GM19324 (cell line): Measurements from ENCODE around the gene CAMK4.
A peak's percentile ranks its signal among the peaks of the same experiment; 100 is the strongest.
"Not testable (repeated sequence)": the region's sequence is repeated elsewhere in the genome, so short reads cannot be mapped to it uniquely, and the experiment has no call there.

Experiments
- ATAC-seq: cut with Tn5 transposase; IDR thresholded peaks from one replicate; pipeline ENCODE4 v1.9.1; 2021; ENCODE audit warnings: mild to moderate bottlenecking, moderate library complexity; ENCODE audit not compliant: unreplicated experiment, low FRiP score

The CAMK4 gene

DNA sequence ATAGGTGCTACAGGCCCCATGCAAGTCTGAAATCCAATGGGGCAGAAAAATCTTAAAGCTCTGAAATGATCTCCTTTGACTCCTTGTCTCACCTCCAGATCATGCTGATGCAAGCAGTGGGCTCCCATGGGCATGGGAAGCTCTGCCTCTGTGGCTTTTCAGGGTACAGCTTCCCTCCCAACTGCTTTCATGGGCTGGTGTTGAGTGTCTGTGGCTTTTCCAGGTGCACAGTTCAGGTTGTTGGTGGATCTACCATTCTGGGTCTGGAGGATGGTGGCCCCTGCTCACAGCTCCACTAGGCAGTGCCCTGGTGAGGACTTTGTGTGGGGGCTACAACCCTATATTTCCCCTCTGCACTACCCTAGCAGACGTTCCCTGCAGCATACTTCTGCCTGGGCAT lies 184.6 kb downstream of the CAMK4 start:
- ATAC-seq: no peak

DNA sequence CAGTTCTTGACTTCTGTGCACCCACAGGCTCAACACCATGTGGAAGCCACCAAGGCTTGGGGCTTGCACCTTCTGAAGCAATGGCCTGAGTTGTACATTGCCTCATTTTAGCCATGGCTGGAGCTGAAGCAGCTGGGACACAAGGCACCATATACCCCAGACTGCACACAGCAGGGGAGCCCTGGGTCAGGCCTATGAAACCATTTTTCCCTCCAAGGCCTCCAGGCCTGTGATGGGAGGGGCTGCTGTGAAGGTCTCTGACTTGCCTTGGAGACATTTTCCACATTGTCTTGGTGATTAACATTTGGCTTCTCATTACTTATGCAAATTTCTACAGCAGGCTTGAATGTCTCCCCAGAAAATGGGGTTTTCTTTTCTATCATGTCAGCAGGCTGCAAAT lies 185.1 kb downstream of the CAMK4 start:
- ATAC-seq: not testable (repeated sequence)

DNA sequence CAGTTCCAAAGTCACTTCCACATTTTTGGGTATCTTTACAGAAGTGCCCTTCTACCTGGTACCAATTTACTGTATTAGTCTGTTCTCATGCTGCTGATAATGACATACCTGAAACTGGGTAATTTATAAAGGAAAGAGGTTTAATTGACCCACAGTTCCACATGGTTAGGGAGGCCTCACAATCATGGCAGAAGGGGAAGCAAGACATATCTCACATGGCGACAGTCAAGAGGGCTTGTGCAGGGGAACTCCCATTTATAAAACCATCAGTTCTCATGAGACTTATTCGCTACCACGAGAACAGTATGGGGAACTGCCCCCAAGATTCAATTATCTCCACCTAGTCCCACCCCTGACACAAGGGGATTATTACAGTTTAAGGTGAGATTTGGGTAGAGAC lies 185.9 kb downstream of the CAMK4 start:
- not testable (repeated sequence) for ATAC-seq

DNA sequence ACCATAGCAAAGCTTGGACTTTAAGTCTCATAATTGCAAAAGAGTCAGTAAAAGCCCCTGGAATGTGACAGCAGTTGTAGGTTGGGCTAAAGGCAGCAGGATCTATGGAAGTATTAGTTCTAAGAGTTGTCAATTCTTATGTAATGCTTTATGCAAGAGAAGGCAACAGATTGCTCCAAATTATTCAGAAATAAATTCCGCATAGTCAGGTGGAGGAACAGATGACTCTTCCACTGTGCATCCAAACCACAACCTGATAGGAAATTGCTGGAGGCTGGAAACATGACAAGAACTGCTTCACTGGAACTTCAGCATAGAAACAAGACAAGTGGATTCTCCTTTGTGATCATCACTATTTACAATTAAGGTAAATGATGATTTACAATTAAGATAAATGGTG lies 187.1 kb downstream of the CAMK4 start:
- no peak for ATAC-seq

DNA sequence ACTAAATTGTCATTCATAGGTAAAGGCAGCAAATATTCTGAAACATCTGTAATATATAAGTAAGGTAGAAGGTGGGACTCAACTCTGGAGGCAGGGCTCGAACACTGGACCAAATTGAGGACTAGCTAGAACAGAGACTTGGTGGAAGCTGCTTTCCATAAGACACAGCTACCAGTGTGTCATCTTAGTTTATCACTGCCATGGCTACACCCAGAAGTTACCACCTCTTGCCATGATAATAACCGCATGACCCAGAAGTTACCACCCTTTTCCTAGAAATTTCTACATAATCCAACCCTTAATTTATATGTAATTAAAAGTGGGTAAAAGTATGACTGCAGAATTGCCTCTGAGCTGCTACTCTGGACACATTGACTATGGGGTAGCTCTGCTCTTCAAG lies 188.4 kb downstream of the CAMK4 start:
- ATAC-seq: no peak

DNA sequence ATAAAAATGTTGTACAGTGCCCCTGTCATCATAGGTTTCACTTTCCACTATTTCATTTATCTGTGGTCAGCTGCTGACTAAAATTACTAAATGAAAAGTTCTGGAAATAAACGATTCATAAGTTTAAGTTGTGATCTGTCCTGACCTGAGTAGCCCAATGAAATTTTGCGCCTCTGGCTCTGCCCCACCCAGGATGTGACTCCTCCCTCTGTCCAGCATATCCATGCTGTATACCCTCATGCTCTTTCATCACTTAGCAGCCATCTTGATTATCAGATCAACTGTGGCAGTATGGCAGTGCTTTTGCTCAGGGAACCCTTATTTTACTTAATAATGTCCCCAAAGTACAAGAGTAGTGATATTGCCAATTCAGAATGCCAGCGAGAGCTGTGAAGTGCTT lies 190.9 kb downstream of the CAMK4 start:
- no peak for ATAC-seq

DNA sequence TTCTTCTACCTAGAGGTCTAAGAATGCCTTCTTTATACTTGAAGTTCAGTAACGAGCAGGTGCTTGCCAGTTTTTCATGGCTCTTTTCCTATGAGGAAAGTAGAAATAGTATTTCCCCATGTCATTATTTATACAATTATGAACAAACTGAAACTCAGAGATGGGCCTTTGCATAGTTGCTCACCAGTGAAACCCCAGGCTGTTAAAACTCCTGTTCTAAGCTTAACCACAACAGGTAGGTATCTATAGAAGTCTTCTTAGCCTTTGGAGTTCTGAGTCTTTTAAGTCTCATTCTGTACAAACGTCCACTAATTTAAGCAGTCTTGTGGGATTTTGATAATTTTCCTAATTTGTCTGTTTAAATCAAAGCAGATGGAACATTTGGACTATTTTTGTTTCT lies 198.1 kb downstream of the CAMK4 start:
- ATAC-seq: peak; percentile 78

DNA sequence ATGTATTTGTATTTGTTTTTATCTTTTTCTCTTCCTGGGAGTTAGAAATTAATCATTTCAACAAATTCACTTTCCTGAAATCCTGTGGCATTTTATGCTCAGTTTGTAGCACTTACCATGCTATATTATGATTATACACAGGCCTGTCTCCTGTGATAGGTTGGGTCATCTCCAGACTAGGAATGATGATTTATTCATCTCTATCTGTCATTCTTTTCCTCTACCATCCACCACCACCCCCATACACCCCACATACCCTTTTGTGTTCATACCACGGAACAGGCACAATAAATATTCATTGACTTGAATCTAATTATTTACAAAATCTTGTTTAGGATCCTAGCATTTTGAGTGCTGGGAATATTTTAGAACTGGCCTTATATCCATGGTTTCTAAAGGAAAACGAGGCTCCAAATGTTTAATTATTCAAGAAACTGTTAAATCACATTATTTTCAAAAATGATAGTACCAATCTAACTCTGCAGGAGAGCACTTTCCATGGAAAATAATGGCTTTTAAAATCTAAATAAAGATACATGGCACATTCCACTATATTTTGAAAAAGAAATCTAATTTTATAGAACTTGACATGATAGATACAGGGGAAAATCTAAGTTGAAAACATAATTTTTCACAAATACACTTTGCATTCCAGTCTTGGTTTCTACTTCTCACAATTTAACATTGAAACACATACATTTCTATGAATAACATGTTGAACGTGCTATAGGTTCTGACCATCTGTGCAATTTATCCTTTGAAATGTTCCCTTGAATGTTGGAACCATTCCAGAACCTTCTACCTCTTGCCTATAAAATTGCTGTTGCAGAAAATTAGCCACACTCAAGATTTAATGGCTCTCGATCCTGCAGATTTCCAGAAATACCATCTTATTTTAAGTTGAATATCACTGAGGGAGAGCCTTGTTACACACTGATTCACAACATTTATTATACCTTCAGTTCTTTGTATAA lies 198.8 kb downstream of the CAMK4 start:
- ATAC-seq: no peak

DNA sequence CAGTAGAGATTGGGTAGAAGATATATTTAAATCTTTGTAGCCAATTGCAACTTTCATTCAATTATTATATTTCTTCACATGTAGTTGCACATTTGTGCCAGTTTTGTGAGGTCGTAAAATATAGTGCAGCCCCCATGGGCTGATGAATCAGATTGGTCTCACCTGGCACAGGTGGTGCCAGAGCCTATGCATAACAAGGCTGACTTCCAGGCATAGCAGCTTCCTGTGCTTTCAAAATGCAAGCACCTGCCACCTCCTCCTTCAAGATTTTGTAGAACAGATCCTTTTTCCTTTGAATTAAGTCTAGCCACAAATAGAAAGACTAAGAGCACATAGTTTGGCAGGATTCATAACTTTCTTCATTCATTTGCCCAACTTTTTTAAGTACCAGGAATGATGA lies 201.0 kb downstream of the CAMK4 start:
- ATAC-seq: no peak

DNA sequence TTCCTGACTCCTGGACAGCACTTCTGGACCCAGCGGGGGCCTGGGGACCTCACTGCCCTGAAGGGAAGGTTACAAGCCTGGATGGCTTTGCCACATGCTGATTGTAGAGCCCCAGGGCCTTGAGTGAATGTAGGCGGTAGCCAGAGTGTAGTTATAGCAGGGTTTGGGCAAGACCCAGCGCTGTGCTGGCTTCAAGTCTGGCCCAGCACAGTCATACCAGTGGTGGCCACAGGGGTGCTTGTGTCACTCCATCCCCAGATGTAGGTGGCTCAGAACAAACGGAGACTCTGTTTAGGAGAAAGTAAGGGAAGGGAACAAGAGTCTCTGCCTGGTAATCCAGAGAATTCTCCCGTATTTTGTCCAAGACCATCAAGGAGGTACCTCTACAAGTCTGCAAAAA lies 203.6 kb downstream of the CAMK4 start:
- no peak for ATAC-seq

DNA sequence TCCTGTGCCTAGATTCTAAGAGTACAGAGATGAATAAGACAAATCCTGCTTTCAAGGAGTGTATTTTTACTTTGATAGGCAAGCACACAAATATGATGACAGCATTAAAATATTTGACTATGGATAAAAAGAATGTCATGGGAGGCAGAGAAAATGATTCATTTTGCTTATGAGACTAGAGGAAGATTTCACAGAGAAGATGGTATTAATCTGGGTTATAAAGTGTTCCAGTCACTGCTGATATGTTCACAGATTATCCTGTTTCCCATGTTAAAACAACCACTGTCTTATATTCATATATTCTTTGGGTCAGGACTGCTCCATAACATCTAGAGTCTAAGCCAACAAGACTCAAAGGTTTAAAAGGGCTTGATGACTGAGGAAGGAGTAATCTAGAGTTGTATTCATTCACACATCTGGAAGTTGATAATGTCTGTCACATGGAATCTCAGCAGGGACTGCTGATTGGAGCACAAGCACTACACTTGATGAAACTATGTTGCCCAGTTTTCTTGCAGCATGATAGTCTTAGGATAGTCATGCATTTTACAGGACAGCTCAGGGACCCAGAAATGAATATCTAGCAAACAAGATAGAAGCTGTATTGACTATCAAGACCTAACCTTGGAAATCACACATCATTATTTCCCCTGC lies 208.8 kb downstream of the CAMK4 start:
- no peak for ATAC-seq

DNA sequence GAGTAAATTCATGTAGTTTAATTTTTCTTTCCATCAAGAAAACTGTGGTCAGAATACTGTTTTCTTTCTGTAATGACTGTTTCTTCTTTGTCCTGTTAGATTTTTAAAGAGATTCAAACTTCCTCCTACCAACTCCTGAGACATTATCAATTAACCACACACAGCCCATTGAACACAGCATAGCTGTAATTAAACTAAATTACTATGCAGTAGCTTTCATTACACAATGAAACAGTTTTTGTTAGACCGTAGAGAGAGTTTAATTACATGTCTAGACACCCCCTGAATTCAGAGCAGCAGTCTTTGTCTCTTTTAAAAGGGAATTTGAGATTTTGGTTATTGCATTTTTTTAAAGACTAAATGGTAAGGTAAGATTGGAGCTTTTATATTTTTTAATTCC lies 210.6 kb downstream of the CAMK4 start:
- ATAC-seq: no peak

DNA sequence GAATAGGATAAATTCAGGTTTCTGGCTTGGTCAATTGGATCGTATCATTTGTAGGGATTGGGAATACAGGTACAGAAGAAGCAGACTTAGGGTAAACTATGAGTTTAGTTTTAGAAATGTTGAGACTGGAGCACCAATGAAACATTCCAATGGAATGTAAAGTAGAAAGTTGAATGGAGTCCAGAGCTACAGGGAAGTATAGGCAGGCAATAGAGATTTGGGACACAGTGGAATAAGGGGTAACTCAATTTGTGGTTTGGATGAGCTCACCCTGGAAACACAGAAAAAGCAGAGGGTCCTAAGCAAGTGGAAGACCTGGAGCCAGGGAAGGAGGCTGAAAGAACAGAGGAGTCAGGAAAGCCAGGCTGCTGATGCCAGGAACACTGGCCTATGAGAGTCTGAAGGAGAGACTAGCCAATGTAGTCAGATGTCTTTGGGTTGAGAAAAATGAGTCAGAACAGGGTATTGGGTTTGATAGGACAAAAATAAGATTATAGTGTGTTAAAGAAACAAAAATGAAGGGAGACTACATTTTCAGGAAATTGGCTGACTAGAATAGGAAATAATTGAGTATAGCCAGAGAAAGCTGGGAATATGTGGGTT lies 215.4 kb downstream of the CAMK4 start:
- no peak for ATAC-seq

DNA sequence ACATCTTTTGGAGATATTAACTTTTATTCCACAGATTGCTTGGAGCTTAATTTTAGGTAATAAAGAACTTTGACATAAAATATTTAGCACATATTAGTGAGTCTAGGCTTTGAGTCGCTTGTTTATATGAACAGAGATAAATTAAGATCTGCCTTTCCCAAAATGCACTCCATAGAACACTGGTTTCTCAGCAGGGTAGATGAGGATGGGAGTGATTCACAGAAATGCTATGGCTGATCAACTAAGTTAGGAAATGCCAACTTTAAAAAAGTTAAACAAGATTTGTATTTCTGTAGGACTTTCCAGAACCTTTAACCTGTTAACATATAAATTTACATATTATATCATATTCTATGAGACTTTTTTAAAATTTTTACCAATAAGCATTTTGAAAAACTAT lies 222.9 kb downstream of the CAMK4 start:
- ATAC-seq: no peak

DNA sequence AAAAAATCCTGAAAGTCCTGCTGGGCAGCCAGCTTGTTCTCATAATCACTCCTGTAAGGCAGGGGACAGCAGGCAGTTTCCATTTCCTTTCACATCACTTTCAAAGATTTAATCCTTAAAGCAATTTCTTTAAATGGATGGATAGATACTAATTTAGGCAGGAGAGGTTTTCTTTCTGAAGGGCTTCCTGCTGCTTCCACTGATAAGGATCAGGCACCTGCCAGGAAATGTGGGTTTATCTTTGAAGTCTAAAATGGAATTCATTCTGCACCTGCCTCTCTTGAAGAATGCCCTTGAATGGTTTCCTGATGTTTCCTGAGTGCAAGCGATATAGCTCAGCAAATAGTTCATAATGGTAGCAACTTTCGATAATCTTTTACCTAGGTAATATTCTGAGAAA lies 223.6 kb downstream of the CAMK4 start:
- no peak for ATAC-seq

DNA sequence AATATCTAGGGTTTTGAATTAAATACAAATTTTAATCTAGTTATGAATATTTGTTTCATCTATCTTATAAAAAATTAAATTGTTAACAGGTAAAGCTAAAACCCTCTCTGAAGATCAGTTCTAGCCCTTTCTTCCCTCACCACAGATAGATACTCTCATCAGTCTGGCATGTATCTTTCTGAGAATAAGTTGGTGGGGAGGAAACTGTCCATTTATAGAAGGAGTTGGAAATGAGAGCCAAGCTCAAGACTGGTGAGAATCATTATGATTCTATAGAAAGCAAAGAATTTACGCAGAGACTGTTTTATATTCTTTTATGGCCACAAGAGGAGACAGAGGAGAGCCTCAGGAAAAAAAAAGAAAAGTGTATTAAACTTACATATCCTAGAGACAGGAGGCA lies 229.1 kb downstream of the CAMK4 start:
- ATAC-seq: no peak

DNA sequence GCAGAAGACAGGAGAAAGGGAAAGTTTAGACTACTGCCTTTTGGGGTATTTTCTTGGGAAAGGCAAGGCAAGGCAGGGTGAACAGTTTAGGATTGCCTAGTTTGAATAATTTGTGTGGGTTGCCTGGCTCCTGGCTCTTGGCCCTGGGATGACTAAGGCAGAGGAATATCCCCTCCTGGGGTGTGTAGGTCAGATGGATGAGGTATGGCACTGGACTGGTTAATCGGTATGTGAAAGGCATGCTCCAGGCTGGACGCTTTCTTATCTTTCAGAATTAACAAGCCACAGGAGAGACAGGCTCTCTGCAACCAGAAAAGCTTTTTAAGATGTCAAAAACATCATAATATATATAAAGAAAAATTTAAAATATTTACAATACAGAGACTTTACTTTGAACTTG lies 229.6 kb downstream of the CAMK4 start:
- no peak for ATAC-seq

DNA sequence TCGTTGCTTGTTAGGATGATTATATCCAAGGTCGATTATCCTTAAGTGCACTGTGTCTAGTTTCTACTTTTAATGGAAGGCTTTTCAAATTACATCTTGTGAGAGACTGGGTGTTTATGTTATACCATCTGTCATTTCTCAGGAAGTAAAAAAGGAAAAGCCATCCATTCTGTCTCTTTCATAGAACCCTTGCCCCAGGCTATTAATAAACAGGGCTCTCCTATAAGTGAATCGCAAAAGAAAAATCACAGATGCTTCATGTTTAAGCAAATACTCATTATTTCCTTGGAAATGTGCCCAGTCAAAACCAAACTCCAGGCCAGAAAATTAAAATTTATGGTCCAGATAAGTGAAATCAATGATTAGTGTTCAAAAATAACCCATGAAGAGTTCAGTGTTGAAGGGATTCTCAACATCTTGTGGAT lies 230.0 kb downstream of the CAMK4 start:
- ATAC-seq: no peak

DNA sequence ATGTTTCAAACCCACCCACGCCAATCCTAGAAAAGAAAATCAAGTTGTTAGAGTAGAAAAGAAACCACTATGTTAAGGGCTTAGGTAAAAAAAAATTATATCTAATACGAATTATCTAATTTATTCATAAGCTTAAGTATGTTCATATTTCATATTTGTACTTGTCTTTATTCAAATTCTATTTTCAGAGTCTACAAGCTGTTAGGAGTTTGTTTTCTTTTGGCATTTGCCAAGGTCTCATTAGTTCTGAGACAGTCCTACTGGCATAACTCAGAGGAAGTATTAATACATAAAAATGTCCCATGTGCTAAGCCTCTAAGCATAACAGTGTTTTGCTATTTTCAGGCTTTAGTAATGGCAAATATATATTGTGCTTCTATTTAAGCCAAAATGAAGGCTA lies 230.6 kb downstream of the CAMK4 start:
- ATAC-seq: no peak

DNA sequence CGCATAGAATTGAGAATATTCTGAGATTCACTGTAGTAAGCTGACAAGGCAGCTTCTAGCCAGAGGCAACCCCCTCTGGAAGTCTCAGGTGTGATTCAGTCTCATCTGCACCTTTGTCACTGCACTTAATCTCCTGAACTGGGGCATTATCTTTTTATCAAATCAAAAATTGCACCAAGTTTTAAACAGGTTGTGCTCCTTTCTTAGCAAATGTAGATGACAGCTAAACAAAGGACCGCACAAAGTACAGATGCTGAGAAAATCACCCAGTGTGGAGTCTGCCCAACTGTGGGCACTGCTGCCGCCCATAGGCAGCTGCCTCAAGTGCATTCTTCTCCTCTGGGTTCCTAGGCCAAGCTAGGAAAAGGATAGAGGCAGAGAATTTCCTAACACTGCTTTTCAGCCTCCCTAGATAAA lies 237.1 kb downstream of the CAMK4 start:
- ATAC-seq: no peak

DNA sequence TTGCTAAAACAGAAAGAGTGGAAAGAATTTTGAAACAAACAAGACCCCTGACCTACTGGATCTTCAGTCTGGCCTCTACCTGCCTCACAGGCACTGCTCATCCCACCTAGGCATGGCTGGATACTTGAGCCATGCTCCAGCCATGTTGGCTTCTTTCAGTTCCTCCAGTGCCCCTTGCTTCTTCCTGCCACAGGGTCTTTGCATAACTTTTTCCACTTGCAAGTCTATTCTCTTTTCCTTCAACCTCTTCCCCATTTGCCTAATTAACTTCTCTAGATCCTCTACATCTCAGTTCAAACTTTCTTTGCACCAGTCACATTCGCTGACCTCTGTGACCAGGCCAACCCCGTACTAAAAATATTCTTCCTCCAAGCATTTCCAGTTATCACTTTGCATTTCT lies 237.8 kb downstream of the CAMK4 start:
- ATAC-seq: no peak

DNA sequence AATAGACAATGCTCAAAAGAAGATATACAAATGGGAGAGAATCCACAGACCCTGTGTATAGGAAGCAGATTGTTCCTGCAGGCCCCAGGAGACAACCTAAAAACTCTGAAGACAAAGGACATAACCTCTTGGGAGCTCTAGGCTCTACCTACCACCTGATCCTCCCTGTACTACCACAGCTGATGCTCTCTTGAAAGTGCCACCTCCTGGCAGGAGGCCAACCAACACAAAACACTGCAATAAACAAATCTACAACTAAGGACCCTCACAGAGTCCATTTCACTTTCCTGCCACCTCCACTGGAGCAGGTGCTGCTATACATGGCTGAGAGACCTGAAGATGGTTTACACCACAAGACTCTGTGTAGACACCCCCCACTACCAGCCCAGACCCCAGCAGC lies 239.1 kb downstream of the CAMK4 start:
- ATAC-seq: no peak
